Stimulated activated CD8-positive, alpha-beta memory T cell treated with anti-CD3 and anti-CD28 coated beads, Interleukin-15, amount 100 ng/mL, for 48 hours (primary cell): ENCODE data around the gene PREB.

Experiments
- DNase-seq, 2 donors: peaks; one replicate each; pipeline ENCODE4 v3.0.0-alpha.2; 2020; ENCODE audit warnings: low read depth in 2 of 2

The PREB gene

GRCh38 chr2:27082773-27083409 is 51.5 kb downstream of the PREB start:
- DNase-seq = no peak

GRCh38 chr2:27081984-27082772 is 52.3 kb downstream of the PREB start:
- no peak for DNase-seq
